CD4-positive, alpha-beta memory T cell (primary cell): ENCODE data around the gene CORO7. TPM values are rescaled to one million over a fixed set of nuclear protein-coding genes. Genes with fewer than 3 reads are reported as not detected.
A peak's percentile ranks its signal among the peaks of the same experiment; 100 is the strongest.

Experiments
- CTCF ChIA-PET: fragments of 350-600 bp; sonication (Branson Sonifier 250); formaldehyde crosslinking; loops from one replicate; lab custom pipeline; 2021; ENCODE audit warnings: inconsistent platforms; ENCODE audit not compliant: partially characterized antibody; lab: Charles Lee
- POLR2A ChIA-PET: fragments of 350-600 bp; sonication (Branson Sonifier 250); formaldehyde crosslinking; loops from one replicate; lab custom pipeline; 2021; ENCODE audit not compliant: partially characterized antibody; lab: Charles Lee
- DNase-seq, 5 donors: peaks; one replicate each; pipeline versions ENCODE4 v3.0.0 to v3.0.0-alpha.2; 2020 to 2022; ENCODE audit warnings: mixed read lengths in 1 of 5
- H3K27ac ChIP-seq: one replicate; pipeline ENCODE4 v1.7.0; 2013; ENCODE audit warnings: low read depth, low read length
- H3K27me3 ChIP-seq: 2 replicates; pipeline ENCODE4 v1.7.0; 2013; ENCODE audit warnings: mild to moderate bottlenecking, low read length, moderate library complexity; ENCODE audit not compliant: insufficient read depth
- H3K36me3 ChIP-seq: 2 replicates; pipeline ENCODE4 v1.7.0; 2013; ENCODE audit warnings: mild to moderate bottlenecking, low read length, moderate library complexity; ENCODE audit not compliant: insufficient read depth
- H3K4me1 ChIP-seq: 2 replicates; pipeline ENCODE4 v1.7.0; 2013; ENCODE audit warnings: mild to moderate bottlenecking, low read length, moderate library complexity; ENCODE audit not compliant: insufficient read depth
- H3K4me3 ChIP-seq, 2 donors: one replicate each; pipeline ENCODE4 v1.7.0; 2013; ENCODE audit warnings: low read length in 2 of 2, mild to moderate bottlenecking in 1 of 2
- H3K9me3 ChIP-seq, 2 donors: one replicate each; pipeline ENCODE4 v1.7.0; 2013; ENCODE audit warnings: low read length in 2 of 2, control low read depth in 1 of 2; ENCODE audit not compliant: control insufficient read depth in 1 of 2
- H3K27ac Mint-ChIP-seq, 7 donors: one replicate each; pipeline ENCODE4 v1.8.0; 2020 to 2021; ENCODE audit warnings: mixed read lengths in 7 of 7, mild to moderate bottlenecking in 6 of 7, inconsistent platforms in 3 of 7, moderate library complexity in 3 of 7
- H3K27me3 Mint-ChIP-seq, 2 donors: one replicate each; pipeline ENCODE4 v1.8.0; 2020 to 2021; ENCODE audit warnings: mixed read lengths in 2 of 2
- H3K36me3 Mint-ChIP-seq, 2 donors: one replicate each; pipeline ENCODE4 v1.8.0; 2020 to 2021; ENCODE audit warnings: mixed read lengths in 2 of 2, inconsistent platforms in 1 of 2, mild to moderate bottlenecking in 1 of 2
- H3K4me1 Mint-ChIP-seq, 4 donors: one replicate each; pipeline ENCODE4 v1.8.0; 2020 to 2021; ENCODE audit warnings: mixed read lengths in 4 of 4, mild to moderate bottlenecking in 1 of 4
- H3K4me3 Mint-ChIP-seq, 8 donors: one replicate each; pipeline ENCODE4 v1.8.0; 2020 to 2021; ENCODE audit warnings: mixed read lengths in 8 of 8, mild to moderate bottlenecking in 7 of 8, moderate library complexity in 6 of 8, inconsistent platforms in 3 of 8
- H3K9me3 Mint-ChIP-seq, 8 donors: one replicate each; pipeline ENCODE4 v1.8.0; 2020 to 2021; ENCODE audit warnings: mixed read lengths in 8 of 8, mild to moderate bottlenecking in 5 of 8, inconsistent platforms in 3 of 8, moderate library complexity in 1 of 8
- intact Hi-C: fragments of 100-400 bp; cut with micrococcal nuclease; formaldehyde crosslinking; loops from one replicate; pipeline ENCODE4 v1.15.1; 2023
- polyA plus RNA-seq, 2 donors: library from polyadenylated mRNA; unstranded; fragments of 300-500 nt; fragmentation: Illumina TruSeq; gene quantifications; one replicate each; pipeline ENCODE4 v1.2.3, GENCODE V29; 2021
- total RNA-seq, 2 experiments: library from RNA; stranded (reverse); gene quantifications; one replicate each; pipeline ENCODE4 v1.2.3, GENCODE V29; 2021

The CORO7 gene
- total and polyA plus RNA-seq, 4 experiments from 2014 or later, result 48.2 to 184 (median 157) TPM

- Mint-ChIP-seq H3K36me3 (peaks cover 18 to 66% of the 10 kb centered on the region in 2 donors), H3K27ac (peak overlapping the region in 1 of 7 donors; percentile 82), H3K4me1 (peaks cover 6 to 13% (median 7%) of the 10 kb centered on the region in 4 donors), H3K27me3 (no peaks in the 10 kb centered on the region), H3K9me3 (no peaks in the 10 kb centered on the region), H3K4me3 (no peak overlapping the region)
- H3K4me1 ChIP-seq, result peaks cover 10% of the 10 kb centered on the region
- H3K9me3 ChIP-seq, result no peaks in the 10 kb centered on the region
- CTCF ChIA-PET, result no interaction called here
- intact Hi-C loops, result no loop called here
- peaks cover 53% of the 10 kb centered on the region for H3K36me3 ChIP-seq
- no peaks in the 10 kb centered on the region for H3K27me3 ChIP-seq
- POLR2A ChIA-PET, result interaction anchor here (1.2 kb wide), 1 partner anchor 51 kb away, joined by 5 read pairs; no protein-coding TSS in a partner anchor
- no peak overlapping the region for H3K27ac ChIP-seq
- no peak for DNase-seq
- no peak overlapping the region for H3K4me3 ChIP-seq
These were observed 38.2 kb upstream of the CORO7 start for GRCh38 chr16:4454623-4455022.

- DNase-seq, result no peak
- peaks cover 0 to 5% (median 0%) of the 10 kb centered on the region in 4 donors for H3K4me1 Mint-ChIP-seq
- H3K4me3 Mint-ChIP-seq, result no peak overlapping the region
- H3K27me3 ChIP-seq, result no peaks in the 10 kb centered on the region
- H3K36me3 Mint-ChIP-seq, result peaks cover 18 to 72% of the 10 kb centered on the region in 2 donors
- peak overlapping the region in 1 of 7 donors; percentile 69 for H3K27ac Mint-ChIP-seq
- intact Hi-C loops, result no loop called here
- H3K27me3 Mint-ChIP-seq, result no peaks in the 10 kb centered on the region
- POLR2A ChIA-PET, result interaction anchor here (0.6 to 1.3 kb wide), 2 partner anchors 24 to 50 kb away, joined by 3 read pairs; partner anchors contain the start of gene HMOX2
- no peaks in the 10 kb centered on the region for H3K9me3 Mint-ChIP-seq
- no peaks in the 10 kb centered on the region for H3K9me3 ChIP-seq
- no peak overlapping the region for H3K27ac ChIP-seq
- peaks cover 65% of the 10 kb centered on the region for H3K36me3 ChIP-seq
- CTCF ChIA-PET, result interaction anchor here (1.0 to 1.5 kb wide), 2 partner anchors 53 to 96 kb away, joined by 4 to 5 read pairs; no protein-coding TSS in a partner anchor
- H3K4me3 ChIP-seq, result no peak overlapping the region
- H3K4me1 ChIP-seq, result no peaks in the 10 kb centered on the region
These were observed 36.3 kb upstream of the CORO7 start for GRCh38 chr16:4452674-4453073.

- no peaks in the 10 kb centered on the region for H3K27me3 ChIP-seq
- no peak overlapping the region for H3K4me3 ChIP-seq
- peaks cover 22 to 73% of the 10 kb centered on the region in 2 donors for H3K36me3 Mint-ChIP-seq
- ChIA-PET POLR2A (interaction anchor here (0.9 kb wide), 1 partner anchor 9 kb away, joined by 5 read pairs; no protein-coding TSS in a partner anchor), CTCF (interaction anchor here (1.5 kb wide), 2 partner anchors 9 to 97 kb away, joined by 3 to 5 read pairs; no protein-coding TSS in a partner anchor)
- intact Hi-C loops, result no loop called here
- H3K4me3 Mint-ChIP-seq, result no peak overlapping the region
- H3K27me3 Mint-ChIP-seq, result no peaks in the 10 kb centered on the region
- H3K9me3 ChIP-seq, result no peaks in the 10 kb centered on the region
- H3K27ac Mint-ChIP-seq, result no peak overlapping the region
- H3K4me1 Mint-ChIP-seq, result no peaks in the 10 kb centered on the region
- H3K27ac ChIP-seq, result no peak overlapping the region
- no peak for DNase-seq
- no peaks in the 10 kb centered on the region for H3K4me1 ChIP-seq
- peaks cover 68% of the 10 kb centered on the region for H3K36me3 ChIP-seq
- no peaks in the 10 kb centered on the region for H3K9me3 Mint-ChIP-seq
These were observed 34.6 kb upstream of the CORO7 start for GRCh38 chr16:4450931-4451519.

- no peaks in the 10 kb centered on the region for H3K9me3 Mint-ChIP-seq
- intact Hi-C loops, result no loop called here
- Histone ChIP-seq H3K36me3 (peaks cover 62% of the 10 kb centered on the region), H3K27ac (no peak overlapping the region), H3K4me3 (no peak overlapping the region), H3K4me1 (no peaks in the 10 kb centered on the region), H3K27me3 (no peaks in the 10 kb centered on the region), H3K9me3 (no peaks in the 10 kb centered on the region)
- H3K27me3 Mint-ChIP-seq, result no peaks in the 10 kb centered on the region
- no peak for DNase-seq
- POLR2A ChIA-PET, result interaction anchor here (1.0 kb wide), 1 partner anchor 55 kb away, joined by 3 read pairs; no protein-coding TSS in a partner anchor
- CTCF ChIA-PET, result interaction anchor here (1.5 kb wide), 1 partner anchor 10 kb away, joined by 3 read pairs; no protein-coding TSS in a partner anchor
- H3K27ac Mint-ChIP-seq, result peak overlapping the region in 1 of 7 donors; percentile 24
- H3K36me3 Mint-ChIP-seq, result peaks cover 22 to 72% of the 10 kb centered on the region in 2 donors
- H3K4me3 Mint-ChIP-seq, result no peak overlapping the region
- H3K4me1 Mint-ChIP-seq, result no peaks in the 10 kb centered on the region
These were observed 34.0 kb upstream of the CORO7 start for GRCh38 chr16:4450430-4450829.

GRCh38 chr16:4443986-4444385, 27.6 kb upstream of the CORO7 start:
- DNase-seq, result no peak
- intact Hi-C loops, result no loop called here
- Mint-ChIP-seq H3K4me3 (peak overlapping the region in 1 of 8 donors; percentile 55), H3K36me3 (peaks cover 45 to 77% of the 10 kb centered on the region in 2 donors), H3K9me3 (no peaks in the 10 kb centered on the region), H3K4me1 (peaks cover 0 to 5% (median 3%) of the 10 kb centered on the region in 4 donors), H3K27ac (peak overlapping the region in 1 of 7 donors; percentile 25), H3K27me3 (no peaks in the 10 kb centered on the region)
- Histone ChIP-seq H3K36me3 (peaks cover 73% of the 10 kb centered on the region), H3K9me3 (no peaks in the 10 kb centered on the region), H3K4me1 (no peaks in the 10 kb centered on the region), H3K27ac (no peak overlapping the region), H3K4me3 (no peak overlapping the region), H3K27me3 (no peaks in the 10 kb centered on the region)
- POLR2A ChIA-PET, result interaction anchor here (1.1 kb wide), 1 partner anchor 61 kb away, joined by 3 read pairs; no protein-coding TSS in a partner anchor
- CTCF ChIA-PET, result no interaction called here

- Histone ChIP-seq H3K9me3 (no peaks in the 10 kb centered on the region), H3K4me1 (no peaks in the 10 kb centered on the region), H3K36me3 (peaks cover 68% of the 10 kb centered on the region), H3K27ac (no peak overlapping the region), H3K27me3 (no peaks in the 10 kb centered on the region), H3K4me3 (no peak overlapping the region)
- Mint-ChIP-seq H3K4me3 (no peak overlapping the region), H3K27ac (peak overlapping the region in 1 of 7 donors; percentile 82), H3K4me1 (peaks cover 0 to 5% (median 3%) of the 10 kb centered on the region in 4 donors), H3K36me3 (peaks cover 45 to 75% of the 10 kb centered on the region in 2 donors), H3K9me3 (no peaks in the 10 kb centered on the region), H3K27me3 (no peaks in the 10 kb centered on the region)
- intact Hi-C loops, result no loop called here
- no peak for DNase-seq
- ChIA-PET CTCF (no interaction called here), POLR2A (no interaction called here)
These were observed 26.9 kb upstream of the CORO7 start for GRCh38 chr16:4443271-4443670.

- H3K27me3 ChIP-seq, result no peaks in the 10 kb centered on the region
- intact Hi-C loops, result no loop called here
- H3K36me3 Mint-ChIP-seq, result peaks cover 46 to 73% of the 10 kb centered on the region in 2 donors
- no peak for DNase-seq
- no peaks in the 10 kb centered on the region for H3K9me3 Mint-ChIP-seq
- POLR2A ChIA-PET, result no interaction called here
- no peaks in the 10 kb centered on the region for H3K27me3 Mint-ChIP-seq
- H3K4me3 Mint-ChIP-seq, result no peak overlapping the region
- CTCF ChIA-PET, result no interaction called here
- no peaks in the 10 kb centered on the region for H3K9me3 ChIP-seq
- peaks cover 66% of the 10 kb centered on the region for H3K36me3 ChIP-seq
- H3K27ac Mint-ChIP-seq, result peak overlapping the region in 1 of 7 donors; percentile 53
- peaks cover 0 to 5% (median 3%) of the 10 kb centered on the region in 4 donors for H3K4me1 Mint-ChIP-seq
- H3K4me1 ChIP-seq, result no peaks in the 10 kb centered on the region
- H3K4me3 ChIP-seq, result no peak overlapping the region
- no peak overlapping the region for H3K27ac ChIP-seq
These were observed 26.0 kb upstream of the CORO7 start for GRCh38 chr16:4442371-4442770.
